Fibroblast of the conjunctiva (primary cell): ENCODE data around the gene RNF31.
"Not testable (repeated sequence)": the region's sequence is repeated elsewhere in the genome, so short reads cannot be mapped to it uniquely, and the experiment has no call there.

Experiments used
- DNase-seq: peaks from one replicate; pipeline ENCODE4 v3.0.0-alpha.2; 2010; ENCODE audit warnings: low read depth

RNF31 gene

DNA sequence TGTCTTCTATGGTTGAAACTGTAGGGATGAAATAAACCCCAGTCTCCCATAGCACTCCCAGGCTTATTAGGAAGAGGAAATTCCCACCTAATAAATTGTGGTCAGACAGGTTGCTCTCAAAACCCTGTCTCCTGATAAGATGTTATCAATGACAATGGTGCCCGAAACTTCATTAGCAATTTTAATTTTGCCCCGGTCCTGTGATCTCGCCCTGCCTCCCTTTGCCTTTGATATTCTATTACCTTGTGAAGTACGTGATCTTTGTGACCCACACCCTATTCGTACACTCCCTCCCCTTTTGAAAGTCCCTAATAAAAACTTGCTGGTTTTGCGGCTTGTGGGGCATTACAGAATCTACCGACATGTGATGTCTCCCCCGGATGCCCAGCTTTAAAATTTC is 55.2 kb downstream of the RNF31 start:
- DNase-seq: not testable (repeated sequence)

DNA sequence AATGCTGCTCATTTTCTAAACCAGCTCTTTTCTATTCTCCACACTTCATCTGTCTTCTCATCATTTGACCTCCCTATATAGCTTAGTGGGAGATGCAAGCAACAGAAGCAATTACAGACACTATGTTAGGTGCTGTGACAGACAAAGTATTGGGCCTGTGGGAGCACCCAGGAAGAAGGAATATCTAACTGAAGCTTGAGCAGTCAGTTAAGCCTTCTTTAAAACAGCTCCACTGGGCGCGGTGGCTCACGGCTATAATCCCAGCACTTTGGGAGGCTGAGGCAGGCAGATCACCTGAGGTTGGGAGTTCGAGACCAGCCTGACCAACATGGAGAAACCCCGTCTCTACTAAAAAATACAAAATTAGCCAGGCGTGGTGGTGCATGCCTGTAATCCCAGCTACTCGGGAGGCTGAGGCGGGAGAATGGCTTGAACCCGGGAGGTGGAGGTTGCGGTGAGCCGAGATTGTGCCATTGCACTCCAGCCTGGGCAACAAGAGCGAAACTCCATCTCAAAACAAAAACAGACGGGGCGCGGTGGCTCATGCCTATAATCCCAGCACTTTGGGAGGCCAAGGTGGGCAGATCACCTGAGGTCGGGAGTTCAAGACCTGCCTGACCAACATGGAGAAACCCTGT is 56.1 kb downstream of the RNF31 start:
- DNase-seq: not testable (repeated sequence)

DNA sequence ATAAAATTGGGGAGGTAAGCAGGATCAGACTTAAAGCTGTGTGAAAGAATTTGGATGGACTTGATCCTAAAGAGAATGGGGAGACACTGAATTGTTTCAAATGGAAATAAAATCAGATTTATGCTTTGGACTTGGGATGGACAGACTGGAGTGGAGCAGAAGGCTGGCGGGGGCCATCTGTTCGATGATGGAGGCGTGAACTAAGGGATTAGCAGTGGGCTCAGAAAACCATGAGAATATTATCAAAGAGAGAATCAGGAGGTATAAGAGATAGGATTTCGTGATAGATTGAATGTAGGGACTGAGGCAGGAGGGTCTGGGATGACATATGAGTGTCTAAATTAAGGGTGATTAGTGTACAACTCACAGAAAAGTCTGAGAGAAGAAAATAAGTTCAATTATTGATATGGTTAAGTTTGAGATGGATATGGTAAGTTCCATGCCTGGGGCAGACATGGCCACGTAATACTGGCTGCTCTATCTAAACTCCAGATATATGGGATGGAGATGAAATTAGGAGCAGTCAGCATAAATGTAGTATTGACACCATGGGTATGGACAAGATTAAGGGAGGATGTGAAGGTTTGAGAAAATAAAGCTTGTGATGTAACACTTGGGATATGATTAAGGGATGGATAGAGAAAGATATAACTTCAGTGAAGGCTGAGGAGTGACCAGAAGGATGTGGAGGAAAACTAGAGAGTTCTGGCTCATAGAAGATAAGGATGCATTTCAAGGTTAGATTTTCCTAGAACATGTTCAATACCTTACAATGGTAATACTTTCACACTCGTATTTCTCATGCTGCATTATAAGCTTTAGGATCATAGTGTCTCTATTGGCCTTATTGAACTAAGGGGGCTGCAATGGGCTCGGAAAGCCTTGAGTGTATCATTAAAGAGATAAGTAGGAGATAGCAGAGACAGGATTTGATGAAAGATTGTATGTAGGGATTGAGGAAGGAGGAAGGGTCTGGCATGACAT is 57.2 kb downstream of the RNF31 start:
- no peak for DNase-seq

DNA sequence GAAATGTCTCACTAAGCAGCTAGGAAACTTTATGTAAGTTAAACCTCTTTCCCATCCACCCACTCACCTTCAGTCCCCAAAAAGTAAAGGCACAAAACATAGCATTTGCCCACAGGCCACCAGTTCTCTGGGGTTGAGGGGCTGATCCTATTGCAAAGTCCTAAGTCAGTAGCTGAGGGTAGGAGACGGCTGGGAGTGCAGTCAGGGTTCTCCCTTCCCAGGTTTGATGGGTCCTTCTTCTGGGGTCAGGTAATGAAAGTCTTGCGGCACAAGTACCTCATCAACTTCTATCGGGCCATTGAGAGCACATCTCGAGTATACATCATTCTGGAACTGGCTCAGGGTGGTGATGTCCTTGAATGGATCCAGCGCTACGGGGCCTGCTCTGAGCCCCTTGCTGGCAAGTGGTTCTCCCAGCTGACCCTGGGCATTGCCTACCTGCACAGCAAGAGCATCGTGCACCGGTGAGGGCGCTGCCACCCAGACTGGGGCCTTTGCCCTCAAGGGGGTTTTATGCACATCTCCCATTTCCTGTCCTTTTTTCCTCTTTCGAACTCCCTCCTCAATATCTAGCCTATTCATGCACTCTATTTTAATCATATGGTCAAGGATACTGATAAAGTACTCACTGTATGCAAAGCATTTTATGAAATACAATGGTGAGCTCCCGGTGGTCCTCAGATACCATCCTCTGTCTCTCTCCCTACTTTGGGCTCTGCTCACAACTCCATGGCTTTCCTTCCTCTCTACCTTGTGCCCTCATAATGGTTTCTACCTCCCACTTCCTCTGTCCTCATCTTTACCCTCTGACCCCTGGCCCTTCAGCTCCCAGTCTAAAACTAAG is 59.2 kb downstream of the RNF31 start:
- DNase-seq: no peak

DNA sequence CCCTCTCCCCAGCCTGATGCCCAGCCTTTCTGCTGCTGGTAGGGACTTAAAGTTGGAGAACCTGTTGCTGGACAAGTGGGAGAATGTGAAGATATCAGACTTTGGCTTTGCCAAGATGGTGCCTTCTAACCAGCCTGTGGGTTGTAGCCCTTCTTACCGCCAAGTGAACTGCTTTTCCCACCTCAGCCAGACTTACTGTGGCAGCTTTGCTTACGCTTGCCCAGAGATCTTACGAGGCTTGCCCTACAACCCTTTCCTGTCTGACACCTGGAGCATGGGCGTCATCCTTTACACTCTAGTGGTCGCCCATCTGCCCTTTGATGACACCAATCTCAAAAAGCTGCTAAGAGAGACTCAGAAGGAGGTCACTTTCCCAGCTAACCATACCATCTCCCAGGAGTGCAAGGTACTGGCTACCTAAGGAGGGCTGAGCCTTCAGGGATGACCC is 59.8 kb downstream of the RNF31 start:
- DNase-seq: no peak

DNA sequence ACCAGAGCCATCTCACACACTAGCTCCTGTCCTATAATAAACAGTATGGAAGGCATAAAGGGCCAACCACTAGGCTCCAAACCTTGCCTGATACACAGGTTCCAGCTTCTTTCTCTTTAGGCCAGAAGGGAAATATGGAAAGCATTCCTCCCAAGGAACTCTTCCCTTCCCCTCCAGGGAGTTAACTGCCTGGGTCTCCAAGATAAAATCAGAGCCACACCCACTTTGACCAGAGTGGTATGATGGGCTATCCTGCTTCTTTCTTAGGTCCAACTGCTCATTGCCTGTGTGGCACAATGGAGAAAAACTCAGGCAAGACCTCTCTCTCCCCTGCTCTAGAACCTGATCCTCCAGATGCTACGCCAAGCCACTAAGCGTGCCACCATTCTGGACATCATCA is 60.3 kb downstream of the RNF31 start:
- no peak for DNase-seq
